Gastrocnemius medialis (tissue), 4 donors: ENCODE measurements around the gene ZNF438.

ENCODE experiments used
- CTCF ChIP-seq, 5 experiments: fragments of 450-650 bp in 3 of 5; fragments of 200-600 bp in 2 of 5; sonication (generic) in 2 of 5; IDR thresholded peaks in 4 of 5; conservative IDR thresholded peaks in 1 of 5; 1 replicate in 4 of 5; 2 replicates in 1 of 5; pipeline ENCODE4 v1.5.1; 2016 to 2019; ENCODE audit warnings: antibody characterized with exemption in 5 of 5, mild to moderate bottlenecking in 3 of 5, moderate library complexity in 3 of 5
- POLR2A ChIP-seq, 2 donors: fragments of 450-650 bp; IDR thresholded peaks; one replicate each; pipeline ENCODE4 v1.6.1; 2017; ENCODE audit warnings: antibody characterized with exemption in 2 of 2, mild to moderate bottlenecking in 2 of 2, moderate library complexity in 2 of 2

DNA sequence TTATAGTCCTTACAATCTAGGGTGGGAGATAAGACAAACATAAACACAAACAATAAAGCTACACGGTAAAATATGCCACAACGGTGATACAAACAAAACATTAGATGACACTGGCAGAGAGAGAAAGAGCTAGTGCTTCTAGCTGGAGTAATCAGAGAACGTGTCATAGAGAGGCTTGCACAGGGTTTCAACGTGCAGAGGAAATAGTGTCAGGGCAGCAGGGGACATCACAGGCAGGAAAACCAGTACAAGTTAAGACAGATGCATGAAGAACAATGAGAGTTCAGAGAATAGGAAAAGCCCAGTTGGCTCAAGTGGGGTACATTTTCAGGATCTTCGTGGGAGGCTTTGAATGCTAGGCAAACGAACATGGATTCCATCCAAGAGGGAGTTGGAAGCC is 91.4 kb downstream of the ZNF438 start:
- TF ChIP-seq CTCF (IDR thresholded peaks at IDR 0.05 in 4 of 5, conservative IDR thresholded peaks at IDR 0.05 in 1 of 5) (no peak), POLR2A (IDR thresholded peaks at IDR 0.05) (no peak)
